Measurements from ENCODE around the gene LPP. TPM values are rescaled to one million over a fixed set of nuclear protein-coding genes. Genes with fewer than 3 reads are reported as not detected.
A peak's percentile ranks its signal among the peaks of the same experiment; 100 is the strongest.

LPP gene
- polyA plus RNA-seq, 1 donor (not counting 4 experiments of a cell fraction or from before 2014, with no cell fraction given), result 16.0 TPM

- Histone ChIP-seq H3K27me3 (ENCODE audit: control insufficient read depth, extremely low read depth, insufficient read depth, low read length) (no peaks in the 10 kb centered on the region), H2AFZ (ENCODE audit: control insufficient read depth, low read length) (no peak overlapping the region), H3K4me1 (ENCODE audit: control insufficient read depth, extremely low read depth, insufficient read depth, low read length) (peaks cover 37% of the 10 kb centered on the region), H3K9ac (ENCODE audit: control insufficient read depth, extremely low read depth, insufficient read depth, low read length) (no peak overlapping the region), H3K9me3 (ENCODE audit: control insufficient read depth, low read depth, low read length) (no peaks in the 10 kb centered on the region), H3K4me2 (ENCODE audit: control insufficient read depth, extremely low read depth, insufficient read depth, low read depth, low read length) (no peak overlapping the region), H3K36me3 (ENCODE audit: control insufficient read depth in 2 of 2, extremely low read depth in 1 of 2, insufficient read depth in 2 of 2, low read length in 2 of 2) (no peaks in the 10 kb centered on the region), H4K20me1 (ENCODE audit: control insufficient read depth, extremely low read depth, insufficient read depth, low read length) (no peaks in the 10 kb centered on the region), H3K27ac (ENCODE audit: control insufficient read depth, insufficient read depth, low read length) (peak overlapping the region; percentile 11), H3K9me1 (ENCODE audit: control insufficient read depth, extremely low read depth, insufficient read depth, low read length) (no peaks in the 10 kb centered on the region), H3K79me2 (ENCODE audit: control insufficient read depth, insufficient read depth, low read length) (no peaks in the 10 kb centered on the region), H3K4me3 (ENCODE audit: control insufficient read depth in 2 of 3, extremely low read depth in 1 of 3, insufficient read depth in 2 of 3, low read depth in 1 of 3, low read length in 3 of 3) (no peak overlapping the region)
- peak; percentile 76 for DNase-seq (ENCODE audit: low read depth, low spot score)
- TF ChIP-seq EZH2 (IDR thresholded peaks at IDR 0.05; ENCODE audit: low read length), result no peak
- no peak for TF ChIP-seq CTCF (optimal IDR thresholded peaks at IDR 0.05 in 1 of 3, IDR thresholded peaks at IDR 0.05 in 1 of 3, conservative IDR thresholded peaks at IDR 0.05 in 1 of 3; ENCODE audit: extremely low read depth in 1 of 3, insufficient read depth in 2 of 3, low read length in 3 of 3)
- dilution Hi-C loops (cut with MboI; ENCODE audit: extremely low pct_ligation_motif_present, low sequenced_read_pairs), result no loop called here
- FAIRE-seq, result peak; percentile 36
Observed at GRCh38 chr3:188631291-188632010, 477.5 kb downstream of the LPP start.

DNA sequence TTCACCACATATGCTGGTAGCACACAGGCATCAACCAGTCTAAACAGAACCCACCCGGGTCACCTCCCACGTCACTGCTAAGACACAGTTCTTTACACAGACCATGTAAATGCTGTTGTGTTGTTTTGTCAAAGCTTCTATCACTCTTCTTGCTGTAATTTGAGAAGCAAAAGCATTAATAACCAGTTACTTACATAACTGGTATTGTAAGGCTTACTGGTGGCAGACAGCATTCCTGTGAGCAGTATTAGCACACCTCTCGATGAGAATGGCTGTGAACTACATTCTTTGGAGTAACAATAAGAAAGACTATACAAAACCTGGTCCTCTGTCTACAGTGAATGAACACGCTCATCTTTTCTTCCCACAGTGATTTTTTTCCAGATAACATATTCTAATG, 479.2 kb downstream of the LPP start:
- no peaks in the 10 kb centered on the region for H3K9me3 ChIP-seq (ENCODE audit: control insufficient read depth, low read depth, low read length)
- no peak overlapping the region for H2AFZ ChIP-seq (ENCODE audit: control insufficient read depth, low read length)
- H3K36me3 ChIP-seq (ENCODE audit: control insufficient read depth in 2 of 2, extremely low read depth in 1 of 2, insufficient read depth in 2 of 2, low read length in 2 of 2), result no peaks in the 10 kb centered on the region
- FAIRE-seq, result peak; percentile 74
- H4K20me1 ChIP-seq (ENCODE audit: control insufficient read depth, extremely low read depth, insufficient read depth, low read length), result no peaks in the 10 kb centered on the region
- H3K4me3 ChIP-seq (ENCODE audit: control insufficient read depth in 2 of 3, extremely low read depth in 1 of 3, insufficient read depth in 2 of 3, low read depth in 1 of 3, low read length in 3 of 3), result no peak overlapping the region
- no peak overlapping the region for H3K4me2 ChIP-seq (ENCODE audit: control insufficient read depth, extremely low read depth, insufficient read depth, low read depth, low read length)
- no peaks in the 10 kb centered on the region for H3K9me1 ChIP-seq (ENCODE audit: control insufficient read depth, extremely low read depth, insufficient read depth, low read length)
- dilution Hi-C loops (cut with MboI; ENCODE audit: extremely low pct_ligation_motif_present, low sequenced_read_pairs), result no loop called here
- TF ChIP-seq CTCF (optimal IDR thresholded peaks at IDR 0.05 in 1 of 3, IDR thresholded peaks at IDR 0.05 in 1 of 3, conservative IDR thresholded peaks at IDR 0.05 in 1 of 3; ENCODE audit: extremely low read depth in 1 of 3, insufficient read depth in 2 of 3, low read length in 3 of 3), result no peak
- no peak for TF ChIP-seq EZH2 (IDR thresholded peaks at IDR 0.05; ENCODE audit: low read length)
- no peak for DNase-seq (ENCODE audit: low read depth, low spot score)
- no peaks in the 10 kb centered on the region for H3K27me3 ChIP-seq (ENCODE audit: control insufficient read depth, extremely low read depth, insufficient read depth, low read length)
- no peak overlapping the region for H3K27ac ChIP-seq (ENCODE audit: control insufficient read depth, insufficient read depth, low read length)
- no peaks in the 10 kb centered on the region for H3K79me2 ChIP-seq (ENCODE audit: control insufficient read depth, insufficient read depth, low read length)
- no peak overlapping the region for H3K9ac ChIP-seq (ENCODE audit: control insufficient read depth, extremely low read depth, insufficient read depth, low read length)
- peaks cover 22% of the 10 kb centered on the region for H3K4me1 ChIP-seq (ENCODE audit: control insufficient read depth, extremely low read depth, insufficient read depth, low read length)

Data from keratinocyte (primary cell).